ENCODE results near the gene UVSSA. TPM values are rescaled to one million over a fixed set of nuclear protein-coding genes. Genes with fewer than 3 reads are reported as not detected.

UVSSA gene
- total RNA-seq, 1 donor from 2014 or later: 28.3 TPM

GRCh38 chr4:1339489-1339888, 7.5 kb upstream of the UVSSA start:
- no peak for DNase-seq

GRCh38 chr4:1340181-1340747, 6.7 kb upstream of the UVSSA start:
- intact Hi-C loops (cut with DNase I): loop anchor here (10.0 kb wide), 1 partner anchor 85 kb away; no protein-coding TSS in a partner anchor
- ATAC-seq (no peak), DNase-seq (no peak)
- Histone ChIP-seq H3K4me1 (peaks cover 9% of the 10 kb centered on the region), H3K27me3 (no peaks in the 10 kb centered on the region), H3K36me3 (peaks cover 56% of the 10 kb centered on the region), H3K27ac (no peak overlapping the region), H3K4me3 (no peak overlapping the region), H3K9me3 (no peaks in the 10 kb centered on the region)
- no peak for TF ChIP-seq CTCF (IDR thresholded peaks at IDR 0.05)

More at GRCh38 chr4:1339489-1339888, 7.5 kb upstream of the UVSSA start:
- H3K27me3 ChIP-seq: no peaks in the 10 kb centered on the region
- intact Hi-C loops (cut with DNase I): no loop called here
- H3K4me1 ChIP-seq: peaks cover 1% of the 10 kb centered on the region
- H3K36me3 ChIP-seq: peaks cover 63% of the 10 kb centered on the region
- no peaks in the 10 kb centered on the region for H3K9me3 ChIP-seq
- no peak for TF ChIP-seq CTCF (IDR thresholded peaks at IDR 0.05)
- H3K27ac ChIP-seq: no peak overlapping the region
- no peak for ATAC-seq
- no peak overlapping the region for H3K4me3 ChIP-seq

GRCh38 chr4:1340861-1341260, 6.1 kb upstream of the UVSSA start:
- H3K4me3 ChIP-seq: no peak overlapping the region
- H3K4me1 ChIP-seq: peaks cover 11% of the 10 kb centered on the region
- H3K9me3 ChIP-seq: no peaks in the 10 kb centered on the region
- intact Hi-C loops (cut with DNase I): loop anchor here (10.0 kb wide), 1 partner anchor 86 kb away; no protein-coding TSS in a partner anchor
- no peak overlapping the region for H3K27ac ChIP-seq
- no peaks in the 10 kb centered on the region for H3K27me3 ChIP-seq
- no peak for TF ChIP-seq CTCF (IDR thresholded peaks at IDR 0.05)
- DNase-seq (no peak), ATAC-seq (no peak)
- peaks cover 56% of the 10 kb centered on the region for H3K36me3 ChIP-seq

GRCh38 chr4:1342003-1342402, 5.0 kb upstream of the UVSSA start:
- TF ChIP-seq CTCF (IDR thresholded peaks at IDR 0.05): no peak
- intact Hi-C loops (cut with DNase I): loop anchor here (10.0 kb wide), 1 partner anchor 87 kb away; no protein-coding TSS in a partner anchor
- DNase-seq (no peak), ATAC-seq (no peak)
- Histone ChIP-seq H3K27me3 (no peaks in the 10 kb centered on the region), H3K9me3 (no peaks in the 10 kb centered on the region), H3K36me3 (peaks cover 46% of the 10 kb centered on the region), H3K4me3 (no peak overlapping the region), H3K4me1 (peaks cover 11% of the 10 kb centered on the region), H3K27ac (no peak overlapping the region)

GRCh38 chr4:1344696-1345095, 2.3 kb upstream of the UVSSA start:
- H3K27me3 ChIP-seq: no peaks in the 10 kb centered on the region
- DNase-seq (no peak), ATAC-seq (peak; percentile 4)
- intact Hi-C loops (cut with DNase I): loop anchor here (10.0 kb wide), 1 partner anchor 90 kb away; no protein-coding TSS in a partner anchor
- H3K4me3 ChIP-seq: no peak overlapping the region
- peak overlapping the region; percentile 6 for H3K27ac ChIP-seq
- no peak for TF ChIP-seq CTCF (IDR thresholded peaks at IDR 0.05)
- peaks cover 23% of the 10 kb centered on the region for H3K4me1 ChIP-seq
- no peaks in the 10 kb centered on the region for H3K9me3 ChIP-seq
- H3K36me3 ChIP-seq: peaks cover 22% of the 10 kb centered on the region

Measured in upper lobe of right lung (tissue), 1 donor.